ENCODE data around the gene DAG1. TPM values are rescaled to one million over a fixed set of nuclear protein-coding genes. Genes with fewer than 3 reads are reported as not detected.

The DAG1 gene
- total RNA-seq, 2 donors from 2014 or later: 90.8 to 92.8 TPM

- peak; percentile 90 for DNase-seq (ENCODE audit: low spot score)
- intact Hi-C loops (cut with DNase I): no loop called here
Measured at GRCh38 chr3:49500732-49501609, 30.9 kb downstream of the DAG1 start.

- no peak for DNase-seq (ENCODE audit: low spot score)
- intact Hi-C loops (cut with DNase I): no loop called here
Measured at GRCh38 chr3:49501842-49502241, 31.8 kb downstream of the DAG1 start.

GRCh38 chr3:49506906-49507305 is 36.8 kb downstream of the DAG1 start:
- intact Hi-C loops (cut with DNase I): no loop called here
- DNase-seq (ENCODE audit: low spot score): peak; percentile 75

- DNase-seq (ENCODE audit: low spot score): peak; percentile 8
Measured at GRCh38 chr3:49509028-49509561, 39.0 kb downstream of the DAG1 start.

GRCh38 chr3:49511639-49512038 is 41.6 kb downstream of the DAG1 start:
- intact Hi-C loops (cut with DNase I): no loop called here
- DNase-seq (ENCODE audit: low spot score): no peak

More at GRCh38 chr3:49509028-49509561, 39.0 kb downstream of the DAG1 start:
- intact Hi-C loops (cut with DNase I): no loop called here

- DNase-seq (ENCODE audit: low spot score): no peak
- intact Hi-C loops (cut with DNase I): no loop called here
Measured at GRCh38 chr3:49512781-49513355, 42.8 kb downstream of the DAG1 start.

- intact Hi-C loops (cut with DNase I): no loop called here
- no peak for DNase-seq (ENCODE audit: low spot score)
Measured at GRCh38 chr3:49513494-49514124, 43.5 kb downstream of the DAG1 start.

GRCh38 chr3:49518016-49518415 is 47.9 kb downstream of the DAG1 start:
- intact Hi-C loops (cut with DNase I): no loop called here
- DNase-seq (ENCODE audit: low spot score): no peak

- intact Hi-C loops (cut with DNase I): no loop called here
- no peak for DNase-seq (ENCODE audit: low spot score)
Measured at GRCh38 chr3:49518441-49518840, 48.4 kb downstream of the DAG1 start.

- no peak for DNase-seq (ENCODE audit: low spot score)
Measured at GRCh38 chr3:49519296-49519695, 49.2 kb downstream of the DAG1 start.

GRCh38 chr3:49519916-49520385 is 49.9 kb downstream of the DAG1 start:
- intact Hi-C loops (cut with DNase I): no loop called here

More at GRCh38 chr3:49519296-49519695, 49.2 kb downstream of the DAG1 start:
- intact Hi-C loops (cut with DNase I): no loop called here

GRCh38 chr3:49523756-49524747 is 54.0 kb downstream of the DAG1 start:
- no peak for DNase-seq (ENCODE audit: low spot score)
- intact Hi-C loops (cut with DNase I): no loop called here

More at GRCh38 chr3:49519916-49520385, 49.9 kb downstream of the DAG1 start:
- DNase-seq (ENCODE audit: low spot score): no peak

GRCh38 chr3:49529567-49529966 is 59.5 kb downstream of the DAG1 start:
- intact Hi-C loops (cut with DNase I): no loop called here

GRCh38 chr3:49530231-49530630 is 60.2 kb downstream of the DAG1 start:
- intact Hi-C loops (cut with DNase I): no loop called here
- no peak for DNase-seq (ENCODE audit: low spot score)

More at GRCh38 chr3:49529567-49529966, 59.5 kb downstream of the DAG1 start:
- no peak for DNase-seq (ENCODE audit: low spot score)

- no peak for DNase-seq (ENCODE audit: low spot score)
- intact Hi-C loops (cut with DNase I): no loop called here
Measured at GRCh38 chr3:49530701-49531100, 60.6 kb downstream of the DAG1 start.

GRCh38 chr3:49531218-49531617 is 61.2 kb downstream of the DAG1 start:
- DNase-seq (ENCODE audit: low spot score): no peak
- intact Hi-C loops (cut with DNase I): no loop called here

- no peak for DNase-seq (ENCODE audit: low spot score)
- intact Hi-C loops (cut with DNase I): no loop called here
Measured at GRCh38 chr3:49531715-49532114, 61.6 kb downstream of the DAG1 start.

- DNase-seq (ENCODE audit: low spot score): no peak
- intact Hi-C loops (cut with DNase I): no loop called here
Measured at GRCh38 chr3:49533031-49533430, 63.0 kb downstream of the DAG1 start.
